Skeletal muscle cell (primary cell): ENCODE measurements around the gene CYP19A1.

Experiments used
- DNase-seq: peaks from one replicate; pipeline ENCODE4 v3.0.0-alpha.2; 2010; ENCODE audit warnings: low read depth
- H3K4me3 ChIP-seq: 2 replicates; pipeline ENCODE4 v1.5.1; 2011; ENCODE audit warnings: low read depth, mild to moderate bottlenecking, control low read depth, low read length, moderate library complexity

The CYP19A1 gene

DNA sequence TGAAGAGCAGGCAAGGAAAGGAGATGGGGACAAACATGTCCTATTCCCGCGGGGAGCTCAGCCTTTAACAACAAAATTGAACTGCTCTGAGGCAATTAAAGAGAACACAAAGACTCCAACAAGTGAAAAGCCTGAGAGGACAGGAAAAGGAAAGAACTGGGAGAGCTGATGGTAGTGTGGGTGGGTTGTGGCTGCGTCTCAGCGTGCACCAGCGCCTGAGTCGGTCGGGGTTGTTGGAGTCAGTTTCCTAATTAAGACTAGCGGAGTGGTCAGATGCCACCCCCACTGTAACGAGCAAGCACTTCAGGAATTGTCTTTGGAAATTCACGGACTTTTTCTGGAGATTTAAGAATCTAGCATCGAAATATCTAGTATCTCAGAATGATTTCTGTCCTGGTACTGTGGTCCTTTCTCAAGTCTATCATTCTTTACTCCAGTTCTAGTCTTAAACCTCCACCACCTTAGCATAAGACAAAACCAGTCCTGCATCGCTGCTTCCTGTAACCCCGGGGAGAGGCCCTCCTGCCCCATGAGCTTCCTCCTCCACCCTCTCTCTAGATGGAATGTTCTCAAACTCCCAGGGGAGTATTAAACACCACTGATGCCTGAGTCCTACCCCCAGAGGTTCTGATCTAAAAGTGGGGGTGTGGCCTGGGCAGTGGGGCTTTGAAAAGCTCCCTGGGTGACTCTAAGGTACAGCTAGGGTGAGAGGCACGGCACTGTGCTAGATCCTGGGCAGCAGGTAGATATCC, 104.0 kb downstream of the CYP19A1 start:
- H3K4me3 ChIP-seq, result no peak overlapping the region
- DNase-seq, result no peak

DNA sequence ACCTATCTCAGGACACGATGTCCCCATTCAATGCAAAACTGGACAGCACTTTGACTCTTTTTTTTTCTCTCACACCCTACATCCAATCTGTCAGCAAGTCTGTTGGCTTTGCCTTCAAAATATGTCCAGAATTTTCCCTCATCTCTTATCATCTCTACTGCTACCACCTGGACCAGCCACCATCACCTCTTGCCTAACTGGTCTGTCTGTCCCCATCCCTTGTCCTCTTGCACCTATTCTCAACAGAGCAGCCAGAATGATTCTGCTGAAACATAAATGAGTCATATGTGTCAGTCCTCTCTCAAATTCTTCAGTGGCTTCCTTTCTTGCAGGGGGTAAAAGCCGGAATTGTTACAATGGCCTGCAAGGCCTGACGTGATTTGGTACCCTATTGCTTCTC, 105.8 kb downstream of the CYP19A1 start:
- H3K4me3 ChIP-seq, result no peak overlapping the region
- no peak for DNase-seq

DNA sequence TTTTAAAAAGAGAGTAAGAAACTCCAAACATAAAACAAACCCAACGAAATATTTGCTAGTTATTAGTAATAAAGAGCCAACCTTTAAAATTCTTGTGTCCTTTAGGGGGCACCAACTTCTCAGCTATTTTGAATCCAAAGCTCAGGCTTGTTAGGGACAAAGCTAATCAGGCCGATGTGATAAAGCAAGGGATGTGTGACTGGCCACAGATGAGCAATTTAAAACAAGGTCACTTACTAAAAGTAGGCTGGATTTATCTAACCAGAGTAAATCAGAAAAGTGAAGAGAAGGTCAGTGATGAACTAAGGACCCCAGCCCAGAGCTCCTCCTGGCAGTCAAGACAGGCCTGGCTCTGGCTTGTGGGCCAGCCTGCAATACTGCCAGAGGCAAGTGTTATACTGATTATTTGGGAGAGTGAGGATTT, 108.5 kb downstream of the CYP19A1 start:
- no peak overlapping the region for H3K4me3 ChIP-seq
- no peak for DNase-seq

DNA sequence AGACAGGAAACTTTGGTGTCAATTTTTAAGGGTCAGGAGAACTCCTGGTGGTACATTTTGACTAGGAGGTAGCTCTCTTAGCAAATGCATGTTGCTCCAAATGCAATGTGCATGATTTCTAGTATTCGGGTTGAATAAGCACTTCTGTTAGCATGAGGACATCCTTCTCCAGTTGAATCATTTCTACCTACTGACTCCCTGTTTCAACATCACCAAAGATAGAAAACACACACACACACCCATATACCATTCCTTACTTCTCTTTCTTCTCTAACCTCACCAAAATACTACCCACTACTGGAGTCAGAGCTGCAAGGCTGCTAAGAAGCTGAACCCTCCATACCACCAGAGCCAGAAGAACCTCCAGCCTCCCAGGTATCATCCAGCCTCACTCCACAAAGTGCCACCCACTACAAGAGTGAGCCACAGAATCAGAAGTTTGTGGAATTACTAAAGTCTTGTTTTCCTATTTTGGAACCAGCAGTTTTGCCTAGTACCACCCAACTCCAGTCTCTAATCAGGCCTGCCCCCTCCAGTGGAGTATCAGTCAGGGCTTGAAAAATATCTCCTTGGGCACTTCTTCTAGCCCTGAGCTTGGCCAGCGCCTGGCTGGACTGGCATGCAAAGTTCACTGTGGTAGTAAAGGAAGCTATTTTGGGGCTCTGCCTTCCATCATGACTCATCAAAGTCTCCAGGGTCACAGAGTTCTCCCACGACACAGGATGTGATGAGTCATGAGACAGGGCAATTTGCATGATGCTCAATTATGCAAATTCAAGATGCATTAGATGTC, 110.3 kb downstream of the CYP19A1 start:
- H3K4me3 ChIP-seq, result no peak overlapping the region
- peak; percentile 67 for DNase-seq

DNA sequence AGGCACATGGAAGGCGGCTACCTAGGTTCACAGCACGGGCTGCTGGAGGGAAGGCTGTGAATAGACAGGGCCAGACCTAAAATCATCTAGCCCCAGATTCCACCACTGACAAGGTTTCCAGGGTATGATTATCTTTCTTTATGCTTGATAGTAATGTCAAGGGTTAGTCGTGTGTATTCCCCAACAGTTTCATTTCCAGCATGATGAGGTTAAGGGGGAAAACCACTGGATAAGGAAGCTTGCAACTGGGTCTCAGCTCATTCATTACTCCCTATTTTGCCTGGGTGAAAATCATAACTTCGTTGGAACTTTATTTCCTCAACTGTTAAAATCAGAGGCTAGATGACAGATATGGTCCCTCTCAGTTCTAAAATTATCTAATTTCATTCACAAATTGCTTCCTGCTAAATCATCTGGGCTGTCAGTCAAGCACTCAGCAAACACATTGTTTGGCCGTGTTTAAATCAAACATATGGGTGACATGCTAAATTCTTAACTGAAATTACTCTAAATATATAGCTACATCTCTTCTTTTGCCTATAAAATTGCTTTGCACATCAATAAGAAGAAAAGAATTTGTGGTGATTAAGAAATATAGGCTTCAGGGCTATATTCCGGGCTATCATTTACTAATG, 111.7 kb downstream of the CYP19A1 start:
- H3K4me3 ChIP-seq, result no peak overlapping the region
- DNase-seq, result no peak

DNA sequence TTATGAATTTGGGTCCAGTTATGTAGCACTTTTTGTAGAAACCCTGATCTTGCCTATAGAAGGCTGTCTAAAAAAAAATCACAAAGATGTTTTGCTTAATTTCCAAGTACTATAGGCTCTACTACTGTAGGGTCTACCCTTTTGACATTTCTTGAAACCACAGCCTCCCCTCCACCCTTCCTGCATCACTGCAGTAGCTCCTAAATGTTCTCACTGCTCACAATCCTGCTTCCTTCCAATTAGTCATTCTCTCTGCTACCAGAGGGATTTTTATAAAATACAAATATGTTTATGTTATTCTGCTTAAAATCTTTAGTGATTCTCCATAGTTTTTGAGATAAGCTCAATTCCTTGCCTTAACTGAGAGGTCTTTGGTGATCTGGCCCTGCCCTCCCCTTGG, 114.0 kb downstream of the CYP19A1 start:
- H3K4me3 ChIP-seq, result no peak overlapping the region

DNA sequence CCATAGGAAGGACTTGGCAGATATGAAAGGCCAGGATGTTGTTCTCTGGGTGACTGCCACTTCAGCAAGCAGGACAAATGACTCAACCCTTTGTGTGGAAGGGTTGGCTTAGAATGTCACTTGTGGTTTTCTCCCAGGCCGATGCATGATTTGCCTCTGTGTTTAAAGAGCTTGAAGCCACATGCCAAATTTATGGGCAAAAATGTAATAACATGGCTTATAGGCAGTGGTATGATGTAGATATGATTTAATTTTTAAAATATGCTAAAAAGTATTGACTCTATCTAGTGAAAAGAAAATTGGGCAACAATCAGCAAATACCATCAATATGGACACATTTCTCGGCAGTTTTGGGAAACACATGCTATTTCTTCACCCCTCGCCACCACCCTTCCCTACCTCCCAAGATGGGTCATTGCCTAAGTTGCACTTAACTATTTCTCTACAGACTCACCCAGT, 114.6 kb downstream of the CYP19A1 start:
- peak; percentile 85 for DNase-seq

More for the DNA sequence above, 114.0 kb downstream of the CYP19A1 start:
- DNase-seq, result peak; percentile 66

DNA sequence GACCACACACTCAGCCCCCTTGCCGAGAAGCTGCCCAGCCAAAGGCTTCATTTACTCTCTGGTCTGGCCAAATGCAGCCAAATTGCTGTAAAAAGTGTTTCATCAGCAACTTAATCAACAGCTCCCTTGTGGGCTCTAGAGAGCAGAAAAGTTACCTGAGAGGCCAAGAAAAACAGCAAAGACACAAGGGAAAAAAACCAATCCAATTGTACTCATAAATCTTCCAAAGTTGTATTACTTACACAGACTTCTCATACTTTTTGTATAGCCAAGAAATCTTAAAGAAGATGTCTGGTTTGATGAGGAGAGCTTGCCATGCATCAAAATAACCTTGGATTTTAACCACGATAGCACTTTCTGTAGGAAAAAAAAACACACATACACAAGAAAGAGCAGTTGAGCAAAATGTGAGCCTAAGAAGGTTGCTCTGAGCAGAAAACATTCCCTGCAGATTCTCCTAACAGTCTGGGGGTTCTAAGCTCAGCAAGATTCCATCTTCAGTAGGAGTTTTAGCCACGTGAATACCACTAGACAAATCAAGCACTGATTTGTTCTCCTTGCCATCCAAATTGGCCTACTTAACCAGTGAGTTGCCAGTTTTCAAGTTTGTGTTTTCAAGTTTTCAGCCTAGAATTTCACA, 120.0 kb downstream of the CYP19A1 start:
- DNase-seq, result peak; percentile 81
- no peak overlapping the region for H3K4me3 ChIP-seq

More for the DNA sequence above, 114.6 kb downstream of the CYP19A1 start:
- H3K4me3 ChIP-seq, result no peak overlapping the region

DNA sequence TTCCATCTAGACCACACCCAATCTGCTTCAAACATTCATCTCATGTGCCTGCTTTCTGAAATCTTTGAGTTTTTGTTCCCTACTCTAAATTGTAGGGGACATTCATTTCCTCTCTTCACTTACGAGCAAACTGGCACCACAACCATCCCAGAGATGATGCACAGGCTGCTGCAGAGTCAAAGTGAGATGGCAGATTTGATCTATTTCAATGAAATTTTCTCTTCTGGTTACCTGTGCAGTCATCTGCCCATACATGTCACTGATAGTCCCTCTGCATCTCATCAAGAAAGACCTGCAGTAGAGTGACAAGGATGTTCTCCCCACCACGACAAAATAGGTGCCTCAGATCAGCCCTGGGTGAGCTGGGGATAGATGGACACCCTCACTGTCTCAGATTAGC, 125.5 kb downstream of the CYP19A1 start:
- DNase-seq, result no peak
- H3K4me3 ChIP-seq, result no peak overlapping the region

DNA sequence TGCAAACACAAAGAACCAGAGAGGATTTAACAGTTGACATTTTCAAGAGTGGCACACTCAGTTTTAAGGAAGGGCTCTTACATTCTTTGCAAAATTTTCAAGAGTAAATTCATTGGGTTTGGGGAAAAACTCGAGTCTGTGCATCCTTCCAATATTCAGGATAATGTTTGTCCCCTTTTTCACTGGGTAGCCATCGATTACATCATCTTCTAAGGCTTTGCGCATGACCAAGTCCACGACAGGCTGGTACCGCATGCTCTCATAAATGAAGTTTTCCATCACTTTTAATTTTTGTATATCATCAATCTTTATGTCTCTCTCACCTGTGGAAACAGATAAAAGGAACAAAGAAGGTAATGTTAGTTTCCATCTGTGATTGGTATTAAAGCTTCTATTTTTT, 126.2 kb downstream of the CYP19A1 start:
- DNase-seq, result no peak
- H3K4me3 ChIP-seq, result no peak overlapping the region

DNA sequence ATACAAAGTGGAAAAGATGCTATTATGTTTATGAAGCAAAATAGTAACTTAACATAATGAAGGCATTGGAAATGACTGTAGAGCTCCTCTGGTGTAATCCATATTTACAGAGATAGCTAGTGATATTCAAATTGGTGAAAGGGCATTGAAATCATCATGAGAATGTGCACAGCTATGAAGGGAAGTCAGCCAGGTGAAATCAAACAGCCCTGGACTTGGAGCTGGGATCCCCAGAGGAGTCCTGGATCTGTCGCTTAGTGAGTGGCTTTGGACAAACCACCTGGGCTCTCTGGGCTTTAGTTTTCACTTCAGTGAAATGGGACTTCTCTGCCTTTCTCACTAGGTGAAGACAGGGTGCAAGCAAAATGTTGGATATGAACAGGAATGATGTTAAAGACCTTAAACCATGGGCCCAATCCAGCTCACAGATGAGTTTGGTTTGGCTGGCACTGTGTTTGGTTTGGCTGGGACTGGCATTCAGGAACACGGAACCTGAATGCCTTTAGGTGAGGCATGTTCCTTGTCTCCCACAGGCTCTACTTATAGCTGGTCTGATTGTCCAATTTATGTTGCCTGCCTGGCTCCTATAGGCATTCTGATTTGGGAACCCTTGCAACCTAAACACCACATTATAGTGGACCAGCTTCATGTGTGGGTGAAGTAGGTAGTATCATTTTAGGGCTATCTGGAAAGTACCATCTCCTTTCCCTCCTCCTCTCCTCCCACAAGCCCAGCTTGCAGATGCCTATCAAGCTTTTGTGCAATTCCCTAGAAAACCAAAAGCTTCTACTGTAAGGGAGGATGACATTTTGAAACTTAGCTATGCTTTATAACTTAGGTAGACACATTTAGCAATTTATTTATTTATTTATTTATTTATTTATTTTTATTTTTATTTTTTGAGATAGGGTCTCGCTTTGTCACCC, 133.1 kb downstream of the CYP19A1 start:
- no peak for DNase-seq
- H3K4me3 ChIP-seq, result no peak overlapping the region

DNA sequence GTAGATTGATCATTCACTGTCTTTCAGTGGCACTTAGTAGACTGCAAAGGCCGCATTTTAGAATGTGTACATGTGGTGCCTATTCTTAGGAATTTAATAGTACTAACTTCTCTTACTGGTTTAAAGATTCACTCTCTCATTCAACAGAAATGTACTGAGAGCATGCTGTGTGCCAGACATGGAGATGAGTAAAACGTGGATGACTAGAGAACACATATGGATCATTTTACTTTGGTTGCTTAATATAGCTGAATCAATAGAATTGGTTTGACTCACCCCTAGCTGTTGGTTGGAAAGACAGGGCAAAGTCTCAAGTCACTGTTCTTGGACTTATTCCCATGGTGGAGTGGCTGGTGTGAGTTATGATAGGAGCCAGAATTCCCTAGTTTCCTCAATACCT, 134.6 kb downstream of the CYP19A1 start:
- peak; percentile 90 for DNase-seq
- H3K4me3 ChIP-seq, result no peak overlapping the region

DNA sequence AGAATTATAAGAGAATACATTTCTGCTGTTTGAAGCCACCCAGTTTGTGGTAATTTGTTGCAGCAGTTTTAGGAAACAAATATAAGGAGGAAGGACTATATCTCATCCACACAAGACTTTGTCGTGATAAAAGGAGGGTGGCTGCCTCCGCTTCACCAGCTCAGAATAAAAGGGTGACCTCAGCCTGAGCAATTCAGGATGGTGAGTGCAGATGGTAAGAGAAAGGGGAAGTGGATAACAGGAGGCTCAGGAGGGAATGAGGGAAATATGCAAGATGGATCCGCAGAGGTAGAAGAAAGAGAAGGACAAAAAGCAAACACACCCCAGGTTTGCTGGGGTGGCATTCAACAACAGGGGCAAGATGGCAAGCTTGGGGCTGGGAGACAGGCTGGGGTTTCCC, 135.6 kb downstream of the CYP19A1 start:
- DNase-seq, result no peak
- no peak overlapping the region for H3K4me3 ChIP-seq

DNA sequence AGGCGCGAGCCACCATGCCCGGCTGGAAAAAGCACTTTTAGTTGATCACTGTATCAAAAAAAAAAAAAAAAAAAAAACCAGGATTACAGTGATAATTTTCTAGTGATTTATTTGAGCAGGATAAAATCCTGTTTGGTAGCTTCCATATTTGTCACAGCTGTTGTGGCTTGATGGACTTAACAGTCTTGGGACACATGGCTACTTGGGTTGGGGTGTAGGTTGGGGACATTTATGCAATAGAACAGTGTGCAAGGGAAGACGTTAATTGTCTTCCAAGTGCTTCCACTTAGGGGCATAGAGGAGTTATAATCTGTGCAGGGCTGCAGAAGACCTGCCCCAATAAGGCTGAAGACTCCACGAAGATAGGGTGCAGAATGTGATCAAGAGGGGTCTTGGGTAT, 136.8 kb downstream of the CYP19A1 start:
- H3K4me3 ChIP-seq, result no peak overlapping the region
- DNase-seq, result no peak

DNA sequence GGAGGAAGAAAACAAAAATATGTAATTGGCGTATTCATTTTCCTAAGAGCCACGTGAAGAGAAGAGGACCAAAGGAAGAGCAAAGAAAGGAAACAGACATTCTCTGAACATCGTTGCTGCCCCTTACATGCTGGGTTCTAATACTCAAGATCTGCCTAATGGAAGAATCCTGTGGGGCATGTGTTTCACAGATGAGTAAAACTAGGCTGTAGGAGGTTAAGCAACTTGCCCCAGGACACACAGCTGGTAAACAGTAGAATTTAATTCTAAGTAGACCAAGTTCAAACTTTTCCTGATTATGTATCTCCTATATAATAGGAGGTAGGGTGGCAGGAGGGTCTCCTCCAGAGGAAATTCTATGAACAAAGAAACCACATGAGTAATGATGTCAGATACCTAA, 137.6 kb downstream of the CYP19A1 start:
- H3K4me3 ChIP-seq, result no peak overlapping the region
- DNase-seq, result no peak

DNA sequence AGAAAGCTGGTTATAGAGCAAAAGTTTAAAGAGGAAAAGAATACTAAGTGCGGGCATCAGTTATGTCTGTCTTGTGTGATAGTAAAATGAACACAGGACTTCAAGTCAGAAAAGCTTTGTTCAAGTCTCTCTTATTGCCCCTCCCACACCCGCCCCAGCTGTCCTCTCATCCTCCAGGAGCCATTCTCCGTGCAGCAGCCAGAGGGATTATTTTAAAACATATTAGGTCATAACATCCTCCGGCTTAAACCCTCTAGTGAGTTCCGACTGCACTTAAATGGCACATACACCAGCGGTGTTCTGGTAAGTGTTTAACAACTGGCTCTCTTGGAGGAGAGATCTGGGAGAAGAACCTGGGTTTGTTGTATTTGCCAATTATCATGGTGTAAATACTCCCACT, 138.9 kb downstream of the CYP19A1 start:
- no peak overlapping the region for H3K4me3 ChIP-seq
- no peak for DNase-seq

DNA sequence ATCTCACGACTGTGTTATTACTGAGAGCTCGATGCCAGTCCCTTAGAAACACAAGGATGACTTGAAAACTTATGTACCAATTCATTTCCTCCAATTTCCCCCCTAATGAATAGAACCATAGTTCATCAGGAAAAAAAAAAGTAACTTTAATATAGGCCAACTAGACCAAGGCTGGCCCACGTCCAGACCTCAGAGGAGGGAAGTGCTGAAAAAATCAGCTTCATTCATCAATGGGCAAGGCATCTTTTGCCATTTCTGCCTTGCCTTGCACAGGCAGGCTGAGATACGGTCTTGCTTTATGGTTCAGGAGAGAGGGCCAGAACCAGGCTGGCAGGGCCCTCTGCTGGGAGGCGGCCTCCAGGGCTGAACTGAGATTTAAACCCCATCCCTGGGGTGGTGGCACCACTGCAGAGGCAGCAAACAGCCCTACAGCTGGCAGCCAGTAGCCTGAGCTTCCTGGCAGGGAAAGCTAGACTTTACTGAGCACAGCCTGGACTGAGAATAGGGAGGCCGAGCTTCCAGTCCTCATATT, 139.6 kb downstream of the CYP19A1 start:
- no peak for DNase-seq
- no peak overlapping the region for H3K4me3 ChIP-seq

DNA sequence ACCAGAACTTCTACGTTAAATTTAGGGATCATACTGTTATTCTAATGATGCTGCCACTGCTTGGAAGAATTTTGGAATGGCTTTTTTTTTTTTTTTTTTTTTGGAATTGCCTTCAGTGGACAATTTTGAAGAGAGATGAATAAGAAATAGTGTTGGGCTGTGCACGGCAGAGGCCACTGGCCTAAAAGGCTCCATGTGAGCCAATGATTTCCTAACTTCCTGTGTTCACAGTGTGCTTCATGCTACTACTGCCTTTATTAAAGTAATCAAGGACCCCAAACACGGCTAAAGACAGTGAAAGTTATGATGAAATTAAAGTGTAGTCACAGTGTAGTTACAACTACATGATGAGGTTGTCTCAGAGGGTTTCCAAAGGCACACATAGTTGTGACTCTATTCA, 142.9 kb downstream of the CYP19A1 start:
- DNase-seq, result no peak
- no peak overlapping the region for H3K4me3 ChIP-seq

DNA sequence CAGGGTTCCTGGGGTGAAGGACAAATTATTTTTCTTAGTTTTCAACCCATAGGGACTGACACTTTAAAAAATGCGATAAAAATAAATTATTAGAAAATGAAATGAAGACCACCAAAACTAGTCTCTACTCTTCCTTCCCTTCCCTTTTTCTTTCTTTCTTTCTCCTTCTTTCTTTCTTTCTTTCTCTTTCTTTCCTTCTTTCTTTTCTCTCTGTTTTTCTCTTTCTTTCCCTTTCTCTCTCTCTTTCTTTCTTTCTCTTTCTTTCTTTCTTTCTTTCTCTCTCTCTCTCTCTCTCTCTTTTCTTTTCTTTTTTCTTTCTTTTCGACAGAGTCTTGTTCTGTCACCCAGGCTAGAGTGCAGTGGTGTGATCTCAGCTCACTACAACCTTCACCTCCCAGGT, 144.4 kb downstream of the CYP19A1 start:
- no peak overlapping the region for H3K4me3 ChIP-seq
- DNase-seq, result no peak
